H9 (cell line): ENCODE measurements around the gene TTC6. TPM values are rescaled to one million over a fixed set of nuclear protein-coding genes. Genes with fewer than 3 reads are reported as not detected.

Source experiments
- DNase-seq: peaks from one replicate; pipeline ENCODE4 v3.0.0-alpha.2; 2017
- H2AFZ ChIP-seq: one replicate; pipeline ENCODE4 v1.6.1; 2013; ENCODE audit warnings: mild to moderate bottlenecking, low read length, control low read depth, moderate library complexity
- H2AK5ac ChIP-seq: 2 replicates; pipeline ENCODE4 v1.6.1; 2013; ENCODE audit warnings: low read length, control low read depth, mixed read lengths; ENCODE audit not compliant: insufficient read length
- H2BK120ac ChIP-seq: one replicate; pipeline ENCODE4 v1.6.1; 2013; ENCODE audit warnings: low read depth, mild to moderate bottlenecking, low read length, control low read depth, inconsistent platforms; ENCODE audit not compliant: poor library complexity, severe bottlenecking
- H2BK12ac ChIP-seq: 2 replicates; pipeline ENCODE4 v1.6.1; 2013; ENCODE audit warnings: low read length, control low read depth, mixed read lengths, low read depth; ENCODE audit not compliant: insufficient read length
- H2BK15ac ChIP-seq: 2 replicates; pipeline ENCODE4 v1.6.1; 2013; ENCODE audit warnings: low read depth, low read length, control low read depth
- H2BK20ac ChIP-seq: one replicate; pipeline ENCODE4 v1.6.1; 2013; ENCODE audit warnings: low read depth, mild to moderate bottlenecking, low read length, control low read depth, inconsistent platforms; ENCODE audit not compliant: poor library complexity, severe bottlenecking
- H2BK5ac ChIP-seq: 2 replicates; pipeline ENCODE4 v1.6.1; 2013; ENCODE audit warnings: low read length, control low read depth, mixed read lengths; ENCODE audit not compliant: insufficient read length
- H3K14ac ChIP-seq: 2 replicates; pipeline ENCODE4 v1.6.1; 2013; ENCODE audit warnings: low read length, control low read depth; ENCODE audit not compliant: insufficient read depth
- H3K18ac ChIP-seq: 2 replicates; pipeline ENCODE4 v1.6.1; 2013; ENCODE audit warnings: low read depth, mild to moderate bottlenecking, mixed read lengths, low read length, control low read depth; ENCODE audit not compliant: insufficient read length
- H3K23ac ChIP-seq: 2 replicates; pipeline ENCODE4 v1.6.1; 2013; ENCODE audit warnings: low read length, control low read depth, mixed read lengths, low read depth; ENCODE audit not compliant: insufficient read length
- H3K23me2 ChIP-seq: 2 replicates; pipeline ENCODE4 v1.6.1; 2013; ENCODE audit warnings: low read depth, mild to moderate bottlenecking, mixed read lengths, low read length, control low read depth; ENCODE audit not compliant: insufficient read length, poor library complexity, severe bottlenecking
- H3K27ac ChIP-seq: 2 replicates; pipeline ENCODE4 v1.5.1; 2013; ENCODE audit warnings: low read length, control low read depth, mixed read lengths, low read depth; ENCODE audit not compliant: insufficient read length
- H3K27me3 ChIP-seq: 2 replicates; pipeline ENCODE4 v1.6.1; 2013; ENCODE audit warnings: low read length, control low read depth, inconsistent platforms; ENCODE audit not compliant: insufficient read depth
- H3K4ac ChIP-seq: 2 replicates; pipeline ENCODE4 v1.6.1; 2013; ENCODE audit warnings: low read depth, mild to moderate bottlenecking, control low read depth, inconsistent platforms, low read length, moderate library complexity
- H3K4me1 ChIP-seq: 2 replicates; pipeline ENCODE4 v1.6.1; 2013; ENCODE audit warnings: low read length, control low read depth, inconsistent platforms; ENCODE audit not compliant: insufficient read depth
- H3K4me2 ChIP-seq: 2 replicates; pipeline ENCODE4 v1.6.1; 2013; ENCODE audit warnings: low read length, control low read depth, mixed read lengths; ENCODE audit not compliant: insufficient read length, insufficient read depth
- H3K56ac ChIP-seq: 2 replicates; pipeline ENCODE4 v1.6.1; 2013; ENCODE audit warnings: low read depth, mild to moderate bottlenecking, mixed read lengths, low read length, control low read depth; ENCODE audit not compliant: insufficient read length
- H3K79me1 ChIP-seq: 2 replicates; pipeline ENCODE4 v1.6.1; 2013; ENCODE audit warnings: low read depth, mild to moderate bottlenecking, moderate library complexity, low read length, control low read depth, inconsistent platforms; ENCODE audit not compliant: insufficient read depth, poor library complexity, severe bottlenecking
- H3K79me2 ChIP-seq: 2 replicates; pipeline ENCODE4 v1.6.1; 2013; ENCODE audit warnings: low read length, control low read depth, inconsistent platforms; ENCODE audit not compliant: insufficient read depth
- H3K9ac ChIP-seq: 2 replicates; pipeline ENCODE4 v1.6.1; 2013; ENCODE audit warnings: low read length, control low read depth, mixed read lengths; ENCODE audit not compliant: insufficient read length; ENCODE audit errors: extremely low read depth
- H3K9me3 ChIP-seq: one replicate; pipeline ENCODE4 v1.6.1; 2013; ENCODE audit warnings: low read depth, low read length, inconsistent platforms; ENCODE audit not compliant: control insufficient read depth
- H3T11ph ChIP-seq: one replicate; pipeline ENCODE4 v1.6.1; 2013; ENCODE audit warnings: mild to moderate bottlenecking, low read length, control low read depth, inconsistent platforms
- H4K20me1 ChIP-seq: one replicate; pipeline ENCODE4 v1.6.1; 2013; ENCODE audit not compliant: control insufficient read depth, insufficient read length, insufficient read depth
- H4K5ac ChIP-seq: 2 replicates; pipeline ENCODE4 v1.6.1; 2013; ENCODE audit warnings: low read depth, mild to moderate bottlenecking, mixed read lengths, low read length, control low read depth; ENCODE audit not compliant: insufficient read length
- H4K8ac ChIP-seq: replicated peaks from 2 replicates; pipeline ENCODE4 v1.6.1; 2013; ENCODE audit warnings: low read length, control low read depth, mixed read lengths, low read depth; ENCODE audit not compliant: insufficient read length
- H4K91ac ChIP-seq: 2 replicates; pipeline ENCODE4 v1.6.1; 2013; ENCODE audit warnings: low read depth, mild to moderate bottlenecking, moderate library complexity, mixed read lengths, low read length, control low read depth; ENCODE audit not compliant: insufficient read length
- H3K27ac Mint-ChIP-seq, 3 experiments: 2 replicates in 2 of 3; 3 replicates in 1 of 3; pipeline ENCODE4 v1.8.0; 2020 to 2021; ENCODE audit warnings: mixed read lengths in 3 of 3, mild to moderate bottlenecking in 1 of 3, moderate library complexity in 1 of 3
- H3K27me3 Mint-ChIP-seq: 2 replicates; pipeline ENCODE4 v1.8.0; 2021; ENCODE audit warnings: low read depth, mild to moderate bottlenecking, moderate library complexity, mixed read lengths
- H3K36me3 Mint-ChIP-seq, 3 experiments: 2 replicates in 2 of 3; 3 replicates in 1 of 3; pipeline ENCODE4 v1.8.0; 2020 to 2021; ENCODE audit warnings: low read depth in 3 of 3, mixed read lengths in 3 of 3; ENCODE audit not compliant: insufficient read depth in 1 of 3
- H3K4me1 Mint-ChIP-seq, 2 experiments: 2 replicates each; pipeline ENCODE4 v1.8.0; 2020; ENCODE audit warnings: mixed read lengths in 2 of 2
- H3K4me3 Mint-ChIP-seq, 2 experiments: 2 replicates in 1 of 2; 3 replicates in 1 of 2; pipeline ENCODE4 v1.8.0; 2020 to 2021; ENCODE audit warnings: mild to moderate bottlenecking in 2 of 2, mixed read lengths in 2 of 2, moderate library complexity in 1 of 2
- H3K9me3 Mint-ChIP-seq, 2 experiments: 2 replicates in 1 of 2; 3 replicates in 1 of 2; pipeline ENCODE4 v1.8.0; 2020; ENCODE audit warnings: mild to moderate bottlenecking in 2 of 2, mixed read lengths in 2 of 2, moderate library complexity in 1 of 2
- CTCF ChIP-seq: fragments of 200-600 bp; sonication (generic); conservative IDR thresholded peaks from 3 replicates; pipeline ENCODE4 v1.8.0; 2021; ENCODE audit warnings: antibody characterized with exemption, mild to moderate bottlenecking
- total RNA-seq: library from RNA; stranded (reverse); gene quantifications from 2 replicates; pipeline ENCODE4 v1.2.1, GENCODE V29; 2021

Gene TTC6
- total RNA-seq, 1 experiment from 2014 or later: 0.24 TPM

GRCh38 chr14:37606678-37607077, 11.2 kb downstream of the TTC6 start:
- TF ChIP-seq CTCF: no peak
- Histone ChIP-seq H2BK20ac (no peak overlapping the region), H3K23ac (no peak overlapping the region), H2BK120ac (no peak overlapping the region), H2AK5ac (no peak overlapping the region), H3K18ac (no peak overlapping the region), H2AFZ (no peak overlapping the region), H4K91ac (no peak overlapping the region), H4K8ac (no peak overlapping the region), H3T11ph (no peak overlapping the region), H2BK15ac (no peak overlapping the region), H3K56ac (no peak overlapping the region), H3K9me3 (no peaks in the 10 kb centered on the region), H3K9ac (no peak overlapping the region), H3K27me3 (peaks cover 28% of the 10 kb centered on the region; the same call in 1 of the 2 replicates), H3K4ac (no peak overlapping the region), H3K79me2 (no peaks in the 10 kb centered on the region), H3K79me1 (no peaks in the 10 kb centered on the region), H3K23me2 (no peaks in the 10 kb centered on the region), H3K14ac (no peak overlapping the region), H3K4me1 (no peaks in the 10 kb centered on the region), H2BK12ac (no peak overlapping the region), H4K5ac (no peak overlapping the region), H4K20me1 (no peaks in the 10 kb centered on the region), H2BK5ac (no peak overlapping the region), H3K4me2 (no peak overlapping the region), H3K27ac (no peak overlapping the region)
- peaks cover 0 to 6% (median 0%) of the 10 kb centered on the region in 3 experiments; a peak in 3 of 7 replicates for H3K36me3 Mint-ChIP-seq
- H3K4me1 Mint-ChIP-seq: no peaks in the 10 kb centered on the region
- H3K27me3 Mint-ChIP-seq: peaks cover 93% of the 10 kb centered on the region
- no peak overlapping the region for H3K27ac Mint-ChIP-seq
- H3K9me3 Mint-ChIP-seq: peaks cover 7 to 9% of the 10 kb centered on the region in 2 experiments; a peak in 4 of 5 replicates
- no peak for DNase-seq
- H3K4me3 Mint-ChIP-seq: no peak overlapping the region
